ENCODE results near the gene FNDC3B.

FNDC3B gene

DNA sequence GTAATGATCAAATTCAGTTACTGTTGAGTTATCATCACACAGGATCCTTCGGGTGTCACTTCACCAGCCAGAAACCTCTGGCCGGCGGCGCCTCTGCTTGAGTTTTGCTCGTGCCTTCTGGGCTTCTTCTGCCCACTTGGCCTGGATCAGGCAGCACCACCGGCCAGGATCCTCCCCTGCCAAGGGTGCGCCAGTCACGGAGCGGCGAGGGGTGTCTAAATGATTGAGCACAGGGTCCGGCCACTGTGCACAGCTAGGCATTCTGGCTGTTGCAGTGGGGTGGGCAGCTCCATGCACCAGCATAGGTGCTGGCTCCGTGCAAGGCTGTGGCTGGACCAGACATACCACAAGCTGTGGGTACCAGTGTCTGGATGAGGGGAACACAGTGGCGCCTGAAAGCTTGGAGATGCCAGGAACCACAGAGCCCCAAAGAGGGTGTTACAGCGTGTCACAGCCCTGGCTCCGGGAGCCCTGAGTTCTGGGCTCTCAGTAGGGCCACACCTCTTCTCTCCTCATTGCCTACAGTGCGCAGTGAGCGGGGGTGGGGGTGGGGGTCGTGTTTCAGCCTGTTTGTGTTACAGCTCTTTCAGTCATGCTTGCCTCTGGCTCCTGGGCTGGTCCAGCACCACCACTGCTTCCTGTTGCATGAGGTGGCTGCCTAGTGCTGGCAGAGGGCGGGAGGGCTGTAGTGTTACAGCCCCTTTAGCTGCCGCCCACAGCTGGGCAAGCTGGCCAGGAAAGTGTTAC lies 169.4 kb downstream of the FNDC3B start:
- in situ Hi-C loops (cut with MboI; ENCODE audit: low sequenced_read_pairs), result no loop called here

DNA sequence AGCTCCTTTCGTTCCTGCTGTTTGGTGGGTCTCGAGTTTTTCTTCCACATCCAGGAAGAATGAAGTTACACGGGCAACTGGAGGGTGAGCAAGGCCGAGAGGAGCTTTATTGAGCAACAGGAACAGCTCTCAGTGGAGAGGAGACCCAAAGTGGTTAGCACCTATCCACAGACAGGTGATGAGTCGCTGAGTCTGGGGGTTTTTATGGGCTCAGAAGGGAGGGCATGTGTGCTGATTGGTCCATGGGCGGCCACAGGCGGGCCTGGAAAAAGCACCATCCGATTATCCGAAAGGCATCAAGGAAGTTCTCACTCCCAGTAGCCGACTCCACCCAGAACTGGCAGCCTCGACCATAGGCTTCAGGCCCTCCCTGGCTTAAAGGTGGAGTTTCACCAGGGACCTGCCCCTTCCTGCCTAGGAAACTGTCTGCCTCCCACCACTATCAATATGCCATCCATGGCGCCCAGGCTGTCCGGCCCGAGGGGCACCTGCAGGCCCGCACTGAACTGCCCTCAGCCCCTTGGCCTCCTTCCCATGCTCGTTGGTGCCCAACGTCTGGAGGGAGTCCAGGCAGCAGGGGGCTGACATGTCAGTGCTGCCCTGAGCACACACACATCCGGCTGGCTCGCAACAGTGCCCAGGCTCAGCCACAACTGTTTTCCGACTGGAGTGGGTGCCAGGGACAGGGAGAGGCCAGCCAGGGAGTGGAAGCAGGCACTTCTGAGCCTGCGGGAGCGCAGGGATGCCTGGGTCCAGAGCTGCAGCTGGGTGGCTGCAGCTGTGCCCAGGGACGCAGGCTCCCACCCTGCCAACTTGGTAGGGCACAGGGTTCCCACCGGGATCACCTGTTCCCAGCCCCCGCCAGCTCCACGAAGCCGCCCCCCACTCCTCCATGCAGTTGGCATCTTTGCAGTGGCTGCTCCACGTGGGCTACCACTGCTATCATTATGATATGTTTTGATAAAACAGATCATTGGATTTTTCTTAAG lies 170.2 kb downstream of the FNDC3B start:
- in situ Hi-C loops (cut with MboI; ENCODE audit: low sequenced_read_pairs), result no loop called here

DNA sequence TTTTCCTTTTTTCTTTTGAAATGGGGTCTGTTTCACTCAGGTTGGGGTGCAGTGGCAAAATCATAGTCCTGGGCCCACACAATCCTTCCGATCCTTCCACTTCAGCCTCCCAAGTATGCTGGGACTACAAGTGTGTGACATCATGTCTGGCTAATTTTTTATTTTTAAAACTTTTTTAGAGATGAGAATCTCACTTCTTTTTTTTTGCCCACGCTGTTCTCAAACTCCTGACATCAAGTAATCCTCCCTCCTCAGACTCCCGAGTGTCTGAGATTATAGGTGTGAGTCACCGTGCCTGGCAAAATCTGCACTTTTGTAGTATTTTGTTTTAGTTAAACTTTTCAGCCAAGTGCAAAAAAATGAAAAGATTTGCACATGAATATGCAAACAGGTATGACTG lies 171.0 kb downstream of the FNDC3B start:
- in situ Hi-C loops (cut with MboI; ENCODE audit: low sequenced_read_pairs), result no loop called here

DNA sequence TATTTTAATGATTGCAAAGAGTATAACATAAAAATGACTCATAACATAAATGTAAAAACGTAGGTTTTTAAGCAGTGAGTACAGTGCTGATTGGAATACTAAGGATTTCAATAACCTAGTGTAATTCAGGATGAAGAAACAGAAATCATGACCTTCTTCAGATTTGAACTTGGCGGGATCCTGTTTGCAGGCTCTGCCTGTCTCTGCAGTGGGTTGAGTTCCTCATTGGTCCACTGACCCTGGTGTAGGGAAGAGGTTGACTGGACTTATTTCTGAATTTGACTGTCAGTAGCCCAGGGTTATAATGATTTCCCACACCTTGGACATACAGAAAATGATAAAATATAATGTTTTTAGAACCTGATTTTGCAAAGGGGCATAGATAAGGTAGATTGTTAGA lies 171.7 kb downstream of the FNDC3B start:
- in situ Hi-C loops (cut with MboI; ENCODE audit: low sequenced_read_pairs), result no loop called here

DNA sequence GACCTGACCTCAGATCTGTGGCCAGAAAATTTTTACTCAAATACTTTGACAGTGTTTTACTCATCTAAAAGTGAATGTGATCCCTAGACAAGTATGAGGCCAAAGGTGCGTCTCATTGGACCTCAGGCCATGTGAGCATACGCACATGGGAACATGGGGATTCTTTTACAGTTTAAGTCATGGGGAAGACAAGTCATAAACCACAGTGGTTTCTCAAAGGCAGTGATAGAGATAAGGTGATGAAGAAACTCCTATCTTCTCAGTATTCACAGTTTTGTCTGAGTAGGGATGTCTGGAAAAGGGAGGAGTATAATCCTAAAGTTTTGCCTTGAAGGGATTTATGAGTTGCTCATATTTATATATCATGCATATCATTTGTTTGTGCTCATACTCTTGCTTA lies 173.8 kb downstream of the FNDC3B start:
- in situ Hi-C loops (cut with MboI; ENCODE audit: low sequenced_read_pairs), result no loop called here

DNA sequence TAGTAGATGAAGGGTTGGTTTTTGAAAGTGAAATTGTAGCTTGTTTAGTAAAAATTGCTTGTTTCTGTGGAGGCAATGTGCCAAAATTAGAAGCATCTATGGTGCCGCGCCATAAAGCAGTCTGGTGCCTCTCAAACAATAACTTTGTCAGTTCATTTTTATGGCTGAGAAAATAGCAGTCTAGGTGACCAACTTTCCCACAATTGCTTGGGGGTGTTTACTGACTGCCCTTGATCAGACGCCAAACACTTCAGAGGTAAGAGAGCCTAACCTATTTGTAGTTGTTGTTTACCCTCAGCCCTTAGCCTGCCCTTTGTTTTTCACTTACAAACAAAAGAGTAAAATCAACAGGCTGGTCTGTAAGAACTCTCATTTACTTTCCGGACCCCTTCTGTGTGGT lies 174.5 kb downstream of the FNDC3B start:
- in situ Hi-C loops (cut with MboI; ENCODE audit: low sequenced_read_pairs), result no loop called here

DNA sequence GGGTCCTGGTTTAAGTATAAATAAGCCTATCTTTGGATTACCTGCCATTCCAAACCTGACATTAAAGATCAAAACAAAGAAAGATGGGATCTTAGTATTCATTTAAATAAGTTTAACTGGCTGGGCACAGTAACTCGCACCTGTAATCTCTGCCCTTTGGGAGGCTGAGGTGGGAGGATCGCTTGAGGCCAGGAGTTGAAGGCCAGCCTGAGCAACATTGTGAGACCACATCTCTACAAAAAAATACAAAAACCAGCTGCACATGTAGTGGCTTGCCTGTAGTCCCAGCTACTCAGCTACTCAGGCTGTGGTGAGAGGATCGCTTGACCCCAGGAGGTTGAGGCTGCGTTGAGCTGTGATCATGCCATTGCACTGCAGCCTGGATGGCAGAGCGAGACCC lies 176.9 kb downstream of the FNDC3B start:
- in situ Hi-C loops (cut with MboI; ENCODE audit: low sequenced_read_pairs), result no loop called here

DNA sequence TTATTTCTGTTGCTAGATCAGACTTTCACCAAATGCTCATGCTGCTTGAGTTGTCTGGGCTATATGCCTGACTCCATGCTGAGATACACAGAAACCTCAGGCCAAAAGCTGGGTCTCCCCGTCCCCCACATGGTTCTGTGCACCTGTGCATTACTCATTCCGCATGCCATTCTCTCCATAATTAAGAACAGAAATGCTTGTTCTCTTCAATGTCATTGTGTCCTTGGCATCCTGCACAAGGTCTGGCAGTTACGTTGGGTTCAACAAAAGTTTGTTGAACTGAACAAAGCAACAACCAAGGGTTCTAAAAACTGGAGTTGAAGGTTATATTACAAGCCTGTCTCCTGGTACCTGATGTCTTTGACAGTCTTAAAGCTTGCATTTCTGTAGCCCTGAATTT lies 177.5 kb downstream of the FNDC3B start:
- in situ Hi-C loops (cut with MboI; ENCODE audit: low sequenced_read_pairs), result no loop called here

DNA sequence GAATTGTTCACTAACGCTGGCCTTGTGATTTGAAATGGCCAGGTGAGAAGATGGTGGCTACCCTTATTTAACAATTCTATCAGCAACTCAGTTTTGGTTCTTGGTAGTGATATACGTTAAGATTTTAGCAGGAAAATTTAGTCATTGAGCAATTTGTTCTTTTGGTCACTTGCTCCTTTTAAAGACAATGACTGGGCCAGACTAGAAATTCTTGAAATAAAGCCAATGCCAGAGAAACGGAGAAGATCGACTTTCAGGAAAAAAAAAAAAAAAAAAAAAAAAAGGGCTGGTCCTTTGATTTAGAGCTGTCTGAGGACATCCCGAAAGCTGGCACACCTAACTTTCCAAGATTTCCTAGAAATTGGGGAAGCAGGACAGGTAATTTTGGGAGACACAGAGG lies 178.5 kb downstream of the FNDC3B start:
- in situ Hi-C loops (cut with MboI; ENCODE audit: low sequenced_read_pairs), result no loop called here

DNA sequence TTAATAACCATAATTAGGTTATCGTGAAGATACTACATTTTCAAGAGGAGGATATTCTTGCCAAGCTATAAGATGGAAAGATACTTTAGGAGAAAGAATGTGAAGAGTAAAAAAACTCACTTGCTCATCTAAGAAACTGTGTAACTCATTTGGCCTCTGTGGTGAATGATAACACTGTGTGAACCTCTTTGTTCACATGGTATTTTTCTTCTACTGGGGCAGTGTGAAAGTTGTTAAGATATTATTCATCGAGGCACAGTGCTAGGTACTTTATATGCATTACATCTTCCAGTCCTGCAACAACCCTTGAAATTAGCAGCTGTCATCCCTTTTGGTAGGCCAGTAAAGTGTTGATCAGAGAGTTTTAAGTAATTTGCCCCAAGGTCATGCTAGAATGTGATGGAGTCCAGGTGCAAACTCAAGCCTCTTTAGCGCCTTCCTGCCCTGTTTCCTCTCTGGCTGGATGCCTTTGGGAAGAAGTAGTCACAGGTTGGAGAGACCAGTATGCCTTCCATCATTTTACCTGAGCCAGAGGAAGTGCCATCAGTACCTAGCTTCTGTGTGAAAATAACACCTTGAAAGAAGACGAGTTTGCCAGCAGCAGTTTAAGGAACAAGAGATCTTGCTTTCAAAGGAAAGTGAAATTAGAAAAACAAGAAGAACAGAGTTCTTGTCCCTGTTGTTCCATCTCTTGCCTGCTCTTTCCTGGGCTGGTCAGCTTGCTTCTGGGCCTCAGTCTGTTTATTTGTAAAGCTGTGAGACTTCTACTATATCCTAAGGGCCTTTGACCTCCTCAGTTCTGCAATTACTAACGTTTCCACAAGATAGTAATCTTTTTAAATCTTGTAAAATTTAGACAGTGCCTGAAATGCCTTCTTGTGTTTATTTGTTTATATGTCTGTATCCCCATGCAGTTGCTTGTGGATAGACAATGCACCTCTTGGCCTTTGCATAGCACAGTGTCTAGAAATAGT lies 179.3 kb downstream of the FNDC3B start:
- in situ Hi-C loops (cut with MboI; ENCODE audit: low sequenced_read_pairs), result no loop called here

DNA sequence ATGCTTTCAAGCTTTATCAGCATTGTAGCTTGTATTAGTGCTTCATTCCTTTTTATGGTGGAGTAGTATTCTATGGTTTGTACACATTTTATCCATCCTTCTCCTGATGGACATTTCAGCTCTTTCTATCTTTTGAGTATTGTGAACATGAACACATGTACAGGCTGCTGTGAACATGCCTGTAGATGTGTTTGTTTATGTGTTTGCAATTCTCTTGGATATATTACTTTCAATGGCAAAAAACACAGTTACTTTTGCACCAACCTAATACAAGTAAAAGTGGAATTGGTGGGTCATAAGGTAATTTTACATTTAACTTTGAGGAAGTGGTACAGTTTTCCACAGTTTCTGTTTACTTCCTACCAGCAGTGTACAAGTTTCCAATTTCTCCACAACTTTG lies 180.4 kb downstream of the FNDC3B start:
- in situ Hi-C loops (cut with MboI; ENCODE audit: low sequenced_read_pairs), result no loop called here

DNA sequence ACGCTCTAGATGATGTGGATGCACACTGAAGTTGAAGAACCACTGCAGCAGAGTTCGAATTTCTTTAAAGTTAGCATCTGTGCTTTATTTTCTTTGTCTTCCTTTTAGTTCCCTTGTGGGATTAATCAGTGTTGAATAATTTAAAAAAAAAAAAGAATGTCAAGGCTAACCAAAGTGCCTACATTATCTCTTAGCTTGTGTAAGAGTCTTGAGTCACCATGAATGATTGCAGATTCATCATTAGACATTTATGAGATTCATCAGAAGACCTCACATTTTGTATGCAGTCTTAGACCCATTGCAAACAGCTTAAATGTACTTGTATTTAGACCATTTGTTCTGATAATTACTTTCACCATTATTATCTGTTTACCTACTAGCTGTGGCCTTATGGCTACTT lies 182.2 kb downstream of the FNDC3B start:
- in situ Hi-C loops (cut with MboI; ENCODE audit: low sequenced_read_pairs), result no loop called here

DNA sequence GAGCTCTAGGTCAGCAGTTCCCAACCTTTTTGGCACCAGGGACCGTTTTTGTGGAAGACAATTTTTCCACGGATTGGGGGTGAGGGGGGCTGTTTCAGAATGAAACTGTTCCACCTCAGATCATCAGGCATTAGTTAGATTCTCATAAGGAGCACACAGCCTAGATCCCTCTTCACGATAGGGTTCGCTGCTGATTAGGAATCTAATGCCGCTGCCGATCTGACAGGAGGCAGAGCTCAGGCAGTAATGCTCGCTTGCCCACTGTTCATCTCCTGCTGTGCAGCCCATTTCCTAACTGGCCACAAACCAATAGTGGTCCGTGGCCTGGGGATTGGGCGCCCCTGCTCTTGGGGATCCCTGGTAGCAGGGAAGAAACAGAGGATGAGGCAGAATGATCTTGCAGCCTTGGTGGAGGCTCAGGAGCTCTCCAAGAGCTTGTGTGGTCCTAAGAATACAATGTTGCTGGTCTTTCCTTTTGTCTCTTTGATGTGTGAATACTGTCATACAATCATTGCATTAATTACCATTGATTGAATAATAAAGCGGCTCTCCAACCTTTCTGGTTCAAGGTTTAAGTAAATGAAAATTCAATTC lies 183.2 kb downstream of the FNDC3B start:
- in situ Hi-C loops (cut with MboI; ENCODE audit: low sequenced_read_pairs), result no loop called here

DNA sequence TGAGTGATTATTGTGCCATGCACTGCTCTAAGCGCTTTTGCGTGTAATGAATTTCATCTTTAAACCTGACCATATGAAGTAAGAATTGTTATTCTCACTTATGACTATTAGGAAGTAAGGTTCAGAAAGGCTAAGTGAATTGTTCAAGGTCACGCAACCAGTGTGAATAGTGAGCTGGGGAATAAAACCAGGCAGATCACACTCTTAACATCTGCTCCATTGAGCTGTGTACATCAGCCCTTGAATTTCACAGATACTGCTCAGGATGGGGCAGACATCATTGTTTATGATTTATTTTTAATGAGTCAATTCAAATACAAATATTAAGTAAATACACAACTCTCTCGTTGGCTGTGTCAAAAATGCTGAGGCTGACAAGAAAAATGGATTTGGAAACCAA lies 184.5 kb downstream of the FNDC3B start:
- in situ Hi-C loops (cut with MboI; ENCODE audit: low sequenced_read_pairs), result no loop called here

DNA sequence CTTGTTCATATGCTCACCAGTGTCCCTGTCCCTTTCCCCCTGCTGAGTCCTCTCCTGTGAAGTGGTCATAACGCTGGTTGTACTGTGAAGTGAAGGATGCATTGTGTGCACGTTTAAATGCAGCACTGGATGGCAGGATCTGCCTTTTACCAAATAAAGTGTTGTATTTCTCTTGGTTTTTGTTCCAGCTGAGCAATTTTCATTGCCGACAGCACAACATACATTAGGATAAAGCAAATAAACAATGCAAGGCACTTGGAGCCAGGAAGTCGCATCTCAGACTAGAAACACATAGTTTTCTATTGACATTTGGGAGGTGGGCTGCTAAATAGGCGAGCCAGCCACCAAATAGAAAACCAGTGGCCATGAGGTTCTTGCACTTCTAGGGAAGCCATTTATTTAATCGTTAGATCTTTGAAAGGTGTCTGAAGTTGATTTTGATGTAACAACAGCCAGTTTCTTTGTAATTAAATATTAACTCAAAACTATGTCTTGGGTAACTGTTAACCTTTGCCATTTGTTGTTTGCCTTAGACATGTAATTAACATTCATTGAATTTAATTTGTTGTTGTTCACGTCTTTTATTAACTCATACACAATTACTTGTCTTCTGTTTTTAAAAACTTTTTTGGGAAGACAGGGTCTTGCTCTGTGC lies 185.3 kb downstream of the FNDC3B start:
- in situ Hi-C loops (cut with MboI; ENCODE audit: low sequenced_read_pairs), result no loop called here

DNA sequence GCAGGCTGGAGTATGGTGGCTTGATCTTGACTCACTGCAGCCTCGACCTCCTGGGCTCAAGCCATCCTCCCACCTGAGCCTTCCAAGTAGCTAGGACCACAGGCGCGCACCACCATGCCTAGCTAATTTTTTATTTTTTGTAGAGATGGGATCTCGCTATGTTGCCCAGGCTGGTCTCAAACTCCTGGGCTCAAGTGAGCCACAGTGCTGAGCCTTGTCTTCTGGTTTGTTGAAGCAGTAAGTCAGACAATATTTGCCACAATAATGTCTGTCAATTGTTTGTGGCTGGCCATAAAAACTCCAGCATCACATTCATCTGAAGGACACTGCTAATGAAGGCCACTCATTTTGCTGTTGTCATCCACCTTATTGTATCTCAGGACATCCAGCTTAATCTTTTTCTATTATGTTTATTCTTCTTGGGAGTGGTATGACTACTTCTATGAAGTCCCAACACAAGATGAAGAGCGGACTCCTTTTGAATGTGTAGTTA lies 185.9 kb downstream of the FNDC3B start:
- in situ Hi-C loops (cut with MboI; ENCODE audit: low sequenced_read_pairs), result no loop called here

DNA sequence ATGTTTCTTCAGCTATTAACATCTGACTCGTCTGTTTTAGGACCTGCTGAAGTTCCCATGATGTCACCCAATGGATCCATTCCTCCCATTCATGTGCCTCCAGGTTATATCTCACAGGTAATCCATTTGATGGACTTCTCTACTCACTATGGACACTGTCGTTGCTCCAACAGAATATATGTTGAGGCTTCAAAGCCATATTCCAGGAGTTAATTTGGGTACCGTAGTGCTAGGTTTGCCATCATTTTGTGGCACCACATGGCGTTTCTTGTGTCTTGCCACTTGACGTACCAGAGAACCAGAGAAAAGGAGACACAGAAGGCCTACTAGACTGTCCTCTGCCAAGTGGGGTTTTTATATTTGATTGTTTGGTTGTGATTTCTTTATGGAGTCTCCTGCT lies 187.5 kb downstream of the FNDC3B start:
- in situ Hi-C loops (cut with MboI; ENCODE audit: low sequenced_read_pairs), result no loop called here

DNA sequence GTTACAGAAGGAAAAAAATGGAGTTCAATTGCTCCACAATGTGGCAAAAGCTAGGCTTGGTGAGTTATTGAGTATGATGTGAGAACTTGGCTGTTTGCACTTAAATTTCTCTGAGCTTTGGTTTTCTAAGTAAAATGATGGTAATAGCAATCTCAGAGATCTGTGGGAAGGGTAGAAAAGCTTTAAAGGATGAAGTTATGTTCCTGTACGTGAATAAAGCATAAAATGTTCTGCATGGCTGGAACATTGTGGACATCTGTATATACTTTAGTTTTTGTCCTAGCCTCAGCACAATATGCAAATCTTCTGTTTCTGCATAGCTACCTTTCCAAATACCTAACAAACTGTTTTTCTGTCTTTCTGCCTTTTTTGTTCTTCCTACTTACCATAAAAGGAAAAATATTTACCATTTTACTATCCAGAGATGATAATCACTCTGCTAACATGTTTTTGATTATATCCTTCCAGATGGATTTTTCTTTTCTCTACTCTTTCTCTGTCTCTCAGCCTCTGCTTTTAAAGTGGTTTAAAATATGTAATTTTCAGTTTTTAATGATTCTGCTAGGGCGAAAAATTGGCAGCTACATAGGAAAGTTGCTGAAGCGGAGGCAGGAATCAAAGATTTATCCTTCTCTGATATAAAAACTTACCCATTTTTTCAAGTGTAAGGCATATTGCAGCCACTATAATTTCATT lies 188.1 kb downstream of the FNDC3B start:
- in situ Hi-C loops (cut with MboI; ENCODE audit: low sequenced_read_pairs), result no loop called here

DNA sequence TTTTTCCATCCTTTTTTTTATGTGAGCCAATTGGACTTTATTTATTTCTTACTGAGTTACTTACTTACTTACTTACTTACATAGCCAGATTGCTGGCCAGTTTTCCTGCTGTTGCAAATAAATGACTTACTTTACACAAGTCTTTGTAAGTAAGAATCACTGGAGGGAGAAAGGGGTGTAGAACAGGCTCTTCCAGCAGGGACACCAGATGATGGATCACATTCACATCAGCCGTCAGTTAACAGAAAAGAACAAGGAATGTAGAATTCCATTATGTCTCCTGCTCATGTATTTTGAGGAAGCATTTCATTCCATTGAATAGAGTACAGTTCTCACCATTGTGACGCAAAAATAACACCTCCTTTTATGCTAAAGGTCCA lies 188.6 kb downstream of the FNDC3B start:
- in situ Hi-C loops (cut with MboI; ENCODE audit: low sequenced_read_pairs), result no loop called here

Data from HL-60/S4 treated with phorbol 12-myristate 13-acetate at 8.2 ng/mL for 4 days and 3 days (cell line).